OCI-LY7 (cell line): ENCODE results near the gene SRGAP3.

Experiments used
- CTCF ChIP-seq: fragments of 200-600 bp; sonication (generic); conservative IDR thresholded peaks from 2 replicates; pipeline ENCODE4 v1.5.1; 2014; ENCODE audit warnings: mild to moderate bottlenecking, antibody characterized with exemption, low read length, moderate library complexity, mixed read lengths
- EZH2phosphoT487 ChIP-seq: fragments of 200-600 bp; sonication (generic); IDR thresholded peaks from 2 replicates; pipeline ENCODE4 v1.6.1; 2018; ENCODE audit warnings: low read depth, borderline replicate concordance, mild to moderate bottlenecking, mixed run types, antibody characterized with exemption, low read length, moderate library complexity, mixed read lengths

GRCh38 chr3:9019259-9019961, 230.0 kb downstream of the SRGAP3 start:
- TF ChIP-seq CTCF (no peak), EZH2phosphoT487 (no peak)
